ENCODE data around the gene GATA2.

The GATA2 gene

GRCh38 chr3:128432301-128432970 is 60.6 kb downstream of the GATA2 start:
- no peak for DNase-seq (ENCODE audit: low read depth)
- TF ChIP-seq CTCF (conservative IDR thresholded peaks at IDR 0.05; ENCODE audit: control insufficient read depth, insufficient read depth, low read depth, low read length): no peak
- H3K4me3 ChIP-seq (ENCODE audit: control insufficient read depth, low read depth, low read length): no peak overlapping the region

DNA sequence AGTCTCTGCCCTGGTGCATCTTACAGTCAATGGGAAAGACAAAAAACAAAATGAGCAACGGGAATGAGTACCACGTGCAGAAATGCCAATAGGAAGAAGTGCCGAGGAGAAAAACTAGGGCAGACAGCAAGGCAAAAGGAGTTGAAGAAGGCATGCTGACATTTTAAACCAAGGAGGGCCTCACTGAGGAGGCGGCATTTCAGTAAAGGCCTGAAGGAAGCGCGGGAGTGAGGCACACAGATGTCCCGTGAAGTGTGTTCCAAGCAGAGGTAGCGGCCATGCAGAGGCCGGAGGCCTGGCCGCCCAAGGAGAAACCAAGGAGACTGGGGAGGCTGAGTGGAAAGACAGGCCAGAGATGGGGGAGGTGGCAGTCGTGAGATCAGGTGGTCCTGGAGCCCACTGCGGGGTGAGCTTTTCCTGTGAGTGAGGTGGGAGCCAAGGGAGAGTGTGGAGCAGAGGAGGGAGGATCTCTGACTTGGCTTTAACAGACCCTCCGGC is 61.1 kb downstream of the GATA2 start:
- no peak overlapping the region for H3K4me3 ChIP-seq (ENCODE audit: control insufficient read depth, low read depth, low read length)
- TF ChIP-seq CTCF (conservative IDR thresholded peaks at IDR 0.05; ENCODE audit: control insufficient read depth, insufficient read depth, low read depth, low read length): no peak
- DNase-seq (ENCODE audit: low read depth): no peak

DNA sequence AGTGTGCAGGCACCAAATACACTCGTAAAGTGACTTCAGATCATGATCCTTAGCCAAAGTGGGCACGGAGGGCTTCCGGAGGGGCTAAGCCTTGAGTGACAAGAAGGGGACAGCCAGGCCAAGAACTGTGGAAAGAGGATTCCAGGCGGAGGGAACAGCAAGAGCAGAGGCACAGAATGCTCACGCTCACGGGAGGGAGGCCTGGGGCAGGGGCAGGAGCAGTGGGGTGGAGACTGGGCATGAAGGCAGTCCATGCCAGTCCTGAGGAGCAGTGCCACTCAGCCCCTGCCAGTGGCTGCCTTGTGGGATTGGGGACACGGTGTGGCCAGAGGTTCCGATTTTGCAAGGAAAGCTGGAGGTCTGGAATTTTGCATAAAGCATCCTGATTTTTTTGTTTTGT is 62.3 kb downstream of the GATA2 start:
- H3K4me3 ChIP-seq (ENCODE audit: control insufficient read depth, low read depth, low read length): no peak overlapping the region
- DNase-seq (ENCODE audit: low read depth): no peak
- no peak for TF ChIP-seq CTCF (conservative IDR thresholded peaks at IDR 0.05; ENCODE audit: control insufficient read depth, insufficient read depth, low read depth, low read length)

DNA sequence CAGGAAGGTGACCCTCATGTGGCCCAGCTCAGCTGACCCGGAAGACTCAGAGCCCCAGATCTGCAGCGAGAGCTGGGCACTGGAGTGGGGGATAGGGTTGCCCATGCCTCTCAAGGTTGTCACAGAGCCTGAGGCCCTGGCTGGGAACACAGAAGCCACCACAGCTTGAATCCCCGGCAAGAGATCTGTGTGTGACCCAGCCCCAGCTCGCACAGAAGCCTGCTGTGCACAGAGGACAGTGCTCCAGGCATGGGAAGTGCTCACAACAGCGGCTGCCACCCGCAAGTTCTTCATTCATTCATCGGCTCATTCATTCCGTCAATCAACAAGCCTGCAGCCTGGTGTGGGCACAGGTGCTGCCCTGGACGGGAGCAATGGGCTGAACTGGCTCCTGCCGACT is 62.7 kb downstream of the GATA2 start:
- no peak for TF ChIP-seq CTCF (conservative IDR thresholded peaks at IDR 0.05; ENCODE audit: control insufficient read depth, insufficient read depth, low read depth, low read length)
- DNase-seq (ENCODE audit: low read depth): no peak
- no peak overlapping the region for H3K4me3 ChIP-seq (ENCODE audit: control insufficient read depth, low read depth, low read length)

DNA sequence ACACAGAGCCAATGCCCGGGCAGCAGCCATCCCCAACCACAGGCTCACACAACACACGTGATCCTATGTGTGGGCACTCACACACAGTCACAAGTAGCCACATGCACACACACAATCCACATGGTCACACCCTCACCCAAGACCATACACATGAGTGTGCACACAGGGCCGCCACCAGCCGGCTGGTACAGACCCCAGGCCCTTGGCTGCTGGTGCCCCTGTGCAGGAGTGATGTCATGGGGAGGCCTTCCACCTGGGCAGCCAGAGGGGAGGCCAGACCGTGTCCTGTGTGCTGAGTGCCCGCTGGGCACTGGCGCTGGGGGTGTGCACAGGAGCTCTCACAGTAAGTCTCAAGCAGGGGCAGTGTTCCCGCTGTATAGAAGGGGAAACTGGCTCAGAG is 63.2 kb downstream of the GATA2 start:
- H3K4me3 ChIP-seq (ENCODE audit: control insufficient read depth, low read depth, low read length): no peak overlapping the region
- TF ChIP-seq CTCF (conservative IDR thresholded peaks at IDR 0.05; ENCODE audit: control insufficient read depth, insufficient read depth, low read depth, low read length): no peak
- DNase-seq (ENCODE audit: low read depth): no peak

Measured in fibroblast of mammary gland (primary cell).